Retina (tissue), 1 donor: Measurements from ENCODE around the gene NFS1.

Experiments
- DNase-seq: peaks from one replicate; pipeline ENCODE4 v3.0.0-alpha.2; 2016

The NFS1 gene

GRCh38 chr20:35669221-35669620 is 29.9 kb downstream of the NFS1 start:
- no peak for DNase-seq

- no peak for DNase-seq
Measured at GRCh38 chr20:35665949-35666288, 33.2 kb downstream of the NFS1 start.

GRCh38 chr20:35664466-35665206 is 34.5 kb downstream of the NFS1 start, which contains the start of the genes CPNE1 and RBM12:
TSS of gene CPNE1 (minus strand) at chr20:35664900. CDS start at chr20:35632923, 31,977 bp downstream.
TSS of gene RBM12 (minus strand) at chr20:35664900. CDS start at chr20:35655322, 9,578 bp downstream.
- DNase-seq: peak; percentile 96

- DNase-seq: peak; percentile 82
Measured at GRCh38 chr20:35663516-35664465, 35.4 kb downstream of the NFS1 start.

GRCh38 chr20:35662551-35662950 is 36.6 kb downstream of the NFS1 start:
- no peak for DNase-seq

GRCh38 chr20:35661908-35662307 is 37.2 kb downstream of the NFS1 start:
- DNase-seq: no peak

GRCh38 chr20:35661053-35661452 is 38.1 kb downstream of the NFS1 start:
- DNase-seq: no peak

- no peak for DNase-seq
Measured at GRCh38 chr20:35660122-35660937, 38.8 kb downstream of the NFS1 start.

GRCh38 chr20:35657271-35657670 is 41.9 kb downstream of the NFS1 start:
- DNase-seq: no peak

- no peak for DNase-seq
Measured at GRCh38 chr20:35654415-35654814, 44.7 kb downstream of the NFS1 start.

GRCh38 chr20:35653893-35654292 is 45.3 kb downstream of the NFS1 start:
- no peak for DNase-seq

GRCh38 chr20:35653430-35653734 is 45.8 kb downstream of the NFS1 start:
- DNase-seq: no peak

- DNase-seq: no peak
Measured at GRCh38 chr20:35652641-35653429, 46.3 kb downstream of the NFS1 start.

- DNase-seq: no peak
Measured at GRCh38 chr20:35651958-35652357, 47.2 kb downstream of the NFS1 start.

- DNase-seq: no peak
Measured at GRCh38 chr20:35650632-35651031, 48.5 kb downstream of the NFS1 start.

GRCh38 chr20:35648836-35649235 is 50.3 kb downstream of the NFS1 start:
- DNase-seq: no peak

GRCh38 chr20:35644806-35645205 is 54.3 kb downstream of the NFS1 start:
- no peak for DNase-seq

GRCh38 chr20:35643045-35643444 is 56.1 kb downstream of the NFS1 start:
- DNase-seq: no peak

GRCh38 chr20:35641743-35642142 is 57.4 kb downstream of the NFS1 start:
- no peak for DNase-seq

- DNase-seq: no peak
Measured at GRCh38 chr20:35640724-35641123, 58.4 kb downstream of the NFS1 start.

GRCh38 chr20:35638751-35639150 is 60.4 kb downstream of the NFS1 start:
- no peak for DNase-seq

- peak; percentile 44 for DNase-seq
Measured at GRCh38 chr20:35637276-35637675, 61.9 kb downstream of the NFS1 start.
